KOPT-K1 (cell line): ENCODE results near the gene RAPH1.

Experiments used
- H3K27ac ChIP-seq: fragments of 200-600 bp; sonication (generic); 2 replicates; pipeline ENCODE4 v1.5.1; 2016; ENCODE audit warnings: antibody characterized with exemption, mild to moderate bottlenecking, low read depth, low read length; ENCODE audit not compliant: poor library complexity, severe bottlenecking
- H3K36me3 ChIP-seq: fragments of 200-600 bp; sonication (generic); 2 replicates; pipeline ENCODE4 v1.5.1; 2017; ENCODE audit warnings: antibody characterized with exemption, mild to moderate bottlenecking, low read length, moderate library complexity; ENCODE audit not compliant: insufficient read depth
- H3K9me3 ChIP-seq: fragments of 200-600 bp; sonication (generic); 2 replicates; pipeline ENCODE4 v1.5.1; 2017; ENCODE audit warnings: antibody characterized with exemption, low read length, mild to moderate bottlenecking; ENCODE audit not compliant: insufficient read depth, poor library complexity, severe bottlenecking

RAPH1 gene

GRCh38 chr2:203476881-203477280 is 58.2 kb downstream of the RAPH1 start:
- Histone ChIP-seq H3K27ac (no peak overlapping the region), H3K9me3 (no peaks in the 10 kb centered on the region), H3K36me3 (no peaks in the 10 kb centered on the region)

GRCh38 chr2:203471323-203471722 is 63.8 kb downstream of the RAPH1 start:
- no peak overlapping the region for H3K27ac ChIP-seq
- no peaks in the 10 kb centered on the region for H3K9me3 ChIP-seq
- H3K36me3 ChIP-seq, result no peaks in the 10 kb centered on the region

- no peak overlapping the region for H3K27ac ChIP-seq
Measured at GRCh38 chr2:203470371-203470770, 64.7 kb downstream of the RAPH1 start.

GRCh38 chr2:203469546-203469945 is 65.6 kb downstream of the RAPH1 start:
- Histone ChIP-seq H3K27ac (no peak overlapping the region), H3K36me3 (no peaks in the 10 kb centered on the region), H3K9me3 (no peaks in the 10 kb centered on the region)

More at GRCh38 chr2:203470371-203470770, 64.7 kb downstream of the RAPH1 start:
- Histone ChIP-seq H3K36me3 (no peaks in the 10 kb centered on the region), H3K9me3 (no peaks in the 10 kb centered on the region)

GRCh38 chr2:203463266-203463678 is 71.8 kb downstream of the RAPH1 start:
- Histone ChIP-seq H3K36me3 (no peaks in the 10 kb centered on the region), H3K9me3 (no peaks in the 10 kb centered on the region), H3K27ac (no peak overlapping the region)

- H3K9me3 ChIP-seq, result no peaks in the 10 kb centered on the region
- no peaks in the 10 kb centered on the region for H3K36me3 ChIP-seq
- H3K27ac ChIP-seq, result no peak overlapping the region
Measured at GRCh38 chr2:203462308-203462707, 72.8 kb downstream of the RAPH1 start.

GRCh38 chr2:203461746-203462145 is 73.4 kb downstream of the RAPH1 start:
- H3K27ac ChIP-seq, result no peak overlapping the region
- no peaks in the 10 kb centered on the region for H3K9me3 ChIP-seq
- H3K36me3 ChIP-seq, result no peaks in the 10 kb centered on the region

- Histone ChIP-seq H3K36me3 (no peaks in the 10 kb centered on the region), H3K9me3 (no peaks in the 10 kb centered on the region), H3K27ac (no peak overlapping the region)
Measured at GRCh38 chr2:203455209-203455608, 79.9 kb downstream of the RAPH1 start.

GRCh38 chr2:203453858-203454451 is 81.1 kb downstream of the RAPH1 start:
- H3K36me3 ChIP-seq, result no peaks in the 10 kb centered on the region
- no peaks in the 10 kb centered on the region for H3K9me3 ChIP-seq
- H3K27ac ChIP-seq, result no peak overlapping the region

GRCh38 chr2:203451689-203452088 is 83.4 kb downstream of the RAPH1 start:
- H3K9me3 ChIP-seq, result no peaks in the 10 kb centered on the region
- H3K36me3 ChIP-seq, result no peaks in the 10 kb centered on the region; the same call in 1 of the 2 replicates
- H3K27ac ChIP-seq, result no peak overlapping the region

- Histone ChIP-seq H3K9me3 (no peaks in the 10 kb centered on the region), H3K36me3 (no peaks in the 10 kb centered on the region; the same call in 1 of the 2 replicates), H3K27ac (no peak overlapping the region)
Measured at GRCh38 chr2:203451011-203451410, 84.1 kb downstream of the RAPH1 start.

- no peaks in the 10 kb centered on the region; the same call in 1 of the 2 replicates for H3K36me3 ChIP-seq
- no peaks in the 10 kb centered on the region for H3K9me3 ChIP-seq
- H3K27ac ChIP-seq, result no peak overlapping the region
Measured at GRCh38 chr2:203450561-203450960, 84.5 kb downstream of the RAPH1 start.

GRCh38 chr2:203446780-203447179 is 88.3 kb downstream of the RAPH1 start:
- H3K27ac ChIP-seq, result no peak overlapping the region
- no peaks in the 10 kb centered on the region for H3K9me3 ChIP-seq
- no peaks in the 10 kb centered on the region; the same call in 1 of the 2 replicates for H3K36me3 ChIP-seq

GRCh38 chr2:203446071-203446481 is 89.0 kb downstream of the RAPH1 start:
- Histone ChIP-seq H3K9me3 (no peaks in the 10 kb centered on the region), H3K27ac (no peak overlapping the region), H3K36me3 (no peaks in the 10 kb centered on the region; the same call in 1 of the 2 replicates)

- no peaks in the 10 kb centered on the region; the same call in 1 of the 2 replicates for H3K36me3 ChIP-seq
- H3K9me3 ChIP-seq, result no peaks in the 10 kb centered on the region
- H3K27ac ChIP-seq, result no peak overlapping the region
Measured at GRCh38 chr2:203444738-203445137, 90.4 kb downstream of the RAPH1 start.

GRCh38 chr2:203442463-203442862 is 92.6 kb downstream of the RAPH1 start:
- H3K36me3 ChIP-seq, result no peaks in the 10 kb centered on the region
- H3K27ac ChIP-seq, result no peak overlapping the region
- no peaks in the 10 kb centered on the region for H3K9me3 ChIP-seq
